ENCODE measurements around the gene SHANK3.

SHANK3 gene

GRCh38 chr22:50684986-50685385, 12.4 kb downstream of the SHANK3 start:
- TF ChIP-seq CTCF (IDR thresholded peaks at IDR 0.05; ENCODE audit: borderline replicate concordance, insufficient read depth, low read depth, low read length): no peak
- H3K4me3 ChIP-seq (ENCODE audit: low read depth, low read length): no peak overlapping the region

DNA sequence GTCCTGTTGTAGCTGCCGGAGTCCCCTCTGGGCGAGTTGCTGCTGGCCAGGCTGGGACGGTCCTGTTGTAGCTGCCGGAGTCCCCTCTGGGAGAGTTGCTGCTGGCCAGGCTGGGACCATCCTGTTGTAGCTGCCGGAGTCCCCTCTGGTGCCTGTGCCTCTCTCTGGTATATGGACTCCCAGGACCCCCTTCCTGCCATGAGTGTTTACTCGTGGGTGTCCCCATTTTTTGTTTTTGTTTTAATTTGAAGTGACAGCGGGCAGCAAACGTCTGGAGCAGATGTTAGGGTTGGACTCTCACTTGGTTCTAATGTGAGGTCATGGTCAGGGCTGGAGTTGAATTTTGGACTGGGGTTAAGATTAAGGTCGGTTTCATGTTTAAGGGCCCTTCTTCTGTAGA, 14.2 kb downstream of the SHANK3 start:
- no peak for TF ChIP-seq CTCF (IDR thresholded peaks at IDR 0.05; ENCODE audit: borderline replicate concordance, insufficient read depth, low read depth, low read length)
- H3K4me3 ChIP-seq (ENCODE audit: low read depth, low read length): no peak overlapping the region

- H3K4me3 ChIP-seq (ENCODE audit: low read depth, low read length): no peak overlapping the region
- no peak for TF ChIP-seq CTCF (IDR thresholded peaks at IDR 0.05; ENCODE audit: borderline replicate concordance, insufficient read depth, low read depth, low read length)
Measured at GRCh38 chr22:50687829-50688228, 15.2 kb downstream of the SHANK3 start.

DNA sequence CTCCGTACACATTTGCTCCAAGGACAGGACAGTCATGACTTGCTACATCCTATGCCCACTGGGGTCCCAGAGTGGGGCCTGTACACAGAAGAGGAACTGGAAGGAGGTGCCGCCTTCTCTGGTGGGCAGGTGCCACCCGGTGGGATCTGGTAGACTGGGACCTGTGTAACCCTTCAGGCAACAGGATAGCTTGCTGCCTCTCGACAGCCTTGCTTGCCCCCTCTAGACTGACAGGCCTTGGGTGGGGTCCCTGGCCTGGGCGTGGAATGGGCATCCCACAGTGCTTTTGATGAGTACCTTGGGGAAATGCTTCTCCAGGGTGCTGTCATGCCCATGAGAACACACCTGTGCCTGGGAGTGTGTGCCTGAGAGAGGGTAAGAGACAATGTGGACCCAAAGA, 15.8 kb downstream of the SHANK3 start:
- no peak overlapping the region for H3K4me3 ChIP-seq (ENCODE audit: low read depth, low read length)
- TF ChIP-seq CTCF (IDR thresholded peaks at IDR 0.05; ENCODE audit: borderline replicate concordance, insufficient read depth, low read depth, low read length): no peak

DNA sequence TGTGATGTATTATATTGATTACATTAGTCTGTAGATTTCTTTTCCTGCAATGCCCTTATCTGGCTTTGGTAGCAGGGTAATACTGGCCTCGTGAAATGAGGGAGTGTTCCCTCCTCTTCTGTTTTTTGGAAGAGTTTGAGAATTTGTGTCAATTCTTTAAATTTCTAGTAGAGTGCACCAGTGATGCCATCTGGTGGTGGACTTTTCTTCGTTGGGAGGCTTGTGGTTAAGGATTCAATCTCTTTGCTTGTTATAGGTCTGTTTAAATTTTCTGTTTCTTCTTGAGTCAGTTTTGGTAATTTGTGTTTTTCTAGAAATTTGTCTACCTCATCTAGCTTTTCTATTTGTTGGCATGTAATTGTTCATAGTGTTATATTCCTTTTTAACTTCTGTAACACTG, 18.9 kb downstream of the SHANK3 start:
- H3K4me3 ChIP-seq (ENCODE audit: low read depth, low read length): no peak overlapping the region
- TF ChIP-seq CTCF (IDR thresholded peaks at IDR 0.05; ENCODE audit: borderline replicate concordance, insufficient read depth, low read depth, low read length): peak; percentile 45; the same call in 1 of the 2 replicates

GRCh38 chr22:50693462-50693861, 20.8 kb downstream of the SHANK3 start:
- no peak overlapping the region for H3K4me3 ChIP-seq (ENCODE audit: low read depth, low read length)

More at GRCh38 chr22:50693462-50693861, 20.8 kb downstream of the SHANK3 start:
- no peak for TF ChIP-seq CTCF (IDR thresholded peaks at IDR 0.05; ENCODE audit: borderline replicate concordance, insufficient read depth, low read depth, low read length)
